GM23338 (cell line): ENCODE results near the gene MPST. TPM values are rescaled to one million over a fixed set of nuclear protein-coding genes. Genes with fewer than 3 reads are reported as not detected.

ENCODE experiments used
- ATAC-seq: fragments of 200-7000 bp; cut with Tn5 transposase; 3 replicates; pipeline ENCODE4 v1.9.1; 2020
- DNase-seq: peaks from one replicate; pipeline ENCODE4 v3.0.0-alpha.2; 2015; ENCODE audit warnings: low spot score
- H2AFZ ChIP-seq: fragments of 200-600 bp; sonication (generic); 2 replicates; pipeline ENCODE4 v1.8.0; 2016; ENCODE audit warnings: antibody characterized with exemption, mild to moderate bottlenecking, moderate library complexity
- H3F3A ChIP-seq: fragments of 200-600 bp; sonication (generic); replicated peaks from 2 replicates; pipeline ENCODE4 v1.8.0; 2017; ENCODE audit warnings: antibody characterized with exemption, mixed run types, low read depth
- H3K27ac ChIP-seq: fragments of 200-600 bp; sonication (generic); 2 replicates; pipeline ENCODE4 v1.6.1; 2016; ENCODE audit warnings: low read depth
- H3K27me3 ChIP-seq: fragments of 200-600 bp; sonication (generic); 2 replicates; pipeline ENCODE4 v1.8.0; 2016; ENCODE audit warnings: mild to moderate bottlenecking, mixed run types, moderate library complexity; ENCODE audit not compliant: insufficient read depth
- H3K36me3 ChIP-seq: fragments of 200-600 bp; sonication (generic); 2 replicates; pipeline ENCODE4 v1.8.0; 2016; ENCODE audit warnings: mild to moderate bottlenecking; ENCODE audit not compliant: insufficient read depth
- H3K4me1 ChIP-seq: fragments of 200-600 bp; sonication (generic); 2 replicates; pipeline ENCODE4 v1.8.0; 2016; ENCODE audit warnings: mild to moderate bottlenecking, moderate library complexity; ENCODE audit not compliant: insufficient read depth
- H3K4me2 ChIP-seq: fragments of 200-600 bp; sonication (generic); 2 replicates; pipeline ENCODE4 v1.7.1; 2017; ENCODE audit warnings: mixed run types
- H3K4me3 ChIP-seq: fragments of 200-600 bp; sonication (generic); 2 replicates; pipeline ENCODE4 v1.6.1; 2016; ENCODE audit warnings: mixed run types
- H3K79me2 ChIP-seq: fragments of 200-600 bp; sonication (generic); replicated peaks from 2 replicates; pipeline ENCODE4 v1.8.0; 2017; ENCODE audit warnings: mild to moderate bottlenecking; ENCODE audit not compliant: insufficient read depth
- H3K9me2 ChIP-seq: fragments of 200-600 bp; sonication (generic); 2 replicates; pipeline ENCODE4 v1.8.0; 2017; ENCODE audit not compliant: insufficient read depth
- H4K20me1 ChIP-seq: fragments of 200-600 bp; sonication (generic); replicated peaks from 2 replicates; pipeline ENCODE4 v1.8.0; 2017; ENCODE audit warnings: mild to moderate bottlenecking; ENCODE audit not compliant: insufficient read depth
- H3K27ac Mint-ChIP-seq: 2 replicates; pipeline ENCODE4 v1.8.0; 2020; ENCODE audit warnings: inconsistent platforms, mild to moderate bottlenecking, moderate library complexity, mixed read lengths
- H3K27me3 Mint-ChIP-seq: 3 replicates; pipeline ENCODE4 v1.8.0; 2022; ENCODE audit warnings: low read depth, mild to moderate bottlenecking, moderate library complexity, mixed read lengths, inconsistent platforms; ENCODE audit not compliant: insufficient read depth, poor library complexity
- H3K36me3 Mint-ChIP-seq: 3 replicates; pipeline ENCODE4 v1.8.0; 2021; ENCODE audit warnings: low read depth, mild to moderate bottlenecking, inconsistent platforms, moderate library complexity, mixed read lengths
- H3K4me1 Mint-ChIP-seq: 3 replicates; pipeline ENCODE4 v1.8.0; 2020; ENCODE audit warnings: mild to moderate bottlenecking, inconsistent platforms, mixed read lengths
- H3K4me3 Mint-ChIP-seq: 3 replicates; pipeline ENCODE4 v1.8.0; 2021; ENCODE audit warnings: moderate library complexity, mild to moderate bottlenecking, inconsistent platforms, mixed read lengths
- H3K9me3 Mint-ChIP-seq: 3 replicates; pipeline ENCODE4 v1.8.0; 2020; ENCODE audit warnings: moderate library complexity, mild to moderate bottlenecking, inconsistent platforms, mixed read lengths
- CREB1 ChIP-seq: fragments of 250-450 bp; sonication (Bioruptor Pico); IDR thresholded peaks from 2 replicates; pipeline ENCODE4 v1.5.0; 2020; ENCODE audit warnings: low read depth, mild to moderate bottlenecking, moderate library complexity
- CTCF ChIP-seq, 2 experiments: fragments of 200-600 bp in 1 of 2; sonication (generic) in 1 of 2; conservative IDR thresholded peaks; 2 replicates each; pipeline versions ENCODE4 v1.5.1 to v1.6.1; 2016 to 2017; ENCODE audit warnings: antibody characterized with exemption in 2 of 2, low read depth in 2 of 2, mild to moderate bottlenecking in 2 of 2, moderate library complexity in 1 of 2
- ETS1 ChIP-seq: IDR thresholded peaks from 2 replicates; pipeline ENCODE4 v1.6.1; 2016; ENCODE audit warnings: antibody characterized with exemption
- EZH2 ChIP-seq: fragments of 200-600 bp; sonication (generic); IDR thresholded peaks from one replicate; pipeline ENCODE4 v1.8.0; 2017; ENCODE audit warnings: antibody characterized with exemption, mild to moderate bottlenecking, low read depth; ENCODE audit not compliant: unreplicated experiment
- EZH2phosphoT487 ChIP-seq: fragments of 200-600 bp; sonication (generic); IDR thresholded peaks from one replicate; pipeline ENCODE4 v1.8.1; 2018; ENCODE audit warnings: antibody characterized with exemption; ENCODE audit not compliant: unreplicated experiment
- JUNB ChIP-seq: IDR thresholded peaks from one replicate; pipeline ENCODE4 v1.6.1; 2016; ENCODE audit warnings: antibody characterized with exemption; ENCODE audit not compliant: unreplicated experiment
- NANOG ChIP-seq: IDR thresholded peaks from 2 replicates; pipeline ENCODE4 v1.6.1; 2016; ENCODE audit warnings: antibody characterized with exemption, borderline replicate concordance
- POLR2AphosphoS5 ChIP-seq: IDR thresholded peaks from 2 replicates; pipeline ENCODE4 v1.6.1; 2016; ENCODE audit warnings: antibody characterized with exemption, low read depth
- REST ChIP-seq: IDR thresholded peaks from one replicate; pipeline ENCODE4 v1.6.1; 2018; ENCODE audit warnings: antibody characterized with exemption; ENCODE audit not compliant: unreplicated experiment
- STAT1 ChIP-seq: IDR thresholded peaks from one replicate; pipeline ENCODE4 v1.6.1; 2016; ENCODE audit warnings: antibody characterized with exemption; ENCODE audit not compliant: unreplicated experiment
- ZNF114 ChIP-seq: fragments of 250-450 bp; sonication (Bioruptor Pico); IDR thresholded peaks from 2 replicates; pipeline ENCODE4 v1.5.0; 2020; ENCODE audit warnings: mild to moderate bottlenecking, moderate library complexity
- ZNF331 ChIP-seq: fragments of 250-450 bp; sonication (Bioruptor Pico); IDR thresholded peaks from 2 replicates; pipeline ENCODE4 v1.5.0; 2020; ENCODE audit warnings: low read depth, mild to moderate bottlenecking, moderate library complexity
- polyA plus RNA-seq: library from polyadenylated mRNA; unstranded; fragments of >200 nt; fragmentation: Nextera tagmentation; extraction: Ambion mirVana; gene quantifications from 2 replicates; pipeline ENCODE4 v1.2.1, GENCODE V29; 2016
- total RNA-seq: library from RNA; depleted of rRNA; stranded (reverse); fragments of >200 nt; shearing (Covaris generic); gene quantifications from 2 replicates; pipeline ENCODE4 v1.2.3, GENCODE V29; 2014

MPST gene
- total and polyA plus RNA-seq, 2 experiments from 2014 or later: 86.2 to 158 TPM

DNA sequence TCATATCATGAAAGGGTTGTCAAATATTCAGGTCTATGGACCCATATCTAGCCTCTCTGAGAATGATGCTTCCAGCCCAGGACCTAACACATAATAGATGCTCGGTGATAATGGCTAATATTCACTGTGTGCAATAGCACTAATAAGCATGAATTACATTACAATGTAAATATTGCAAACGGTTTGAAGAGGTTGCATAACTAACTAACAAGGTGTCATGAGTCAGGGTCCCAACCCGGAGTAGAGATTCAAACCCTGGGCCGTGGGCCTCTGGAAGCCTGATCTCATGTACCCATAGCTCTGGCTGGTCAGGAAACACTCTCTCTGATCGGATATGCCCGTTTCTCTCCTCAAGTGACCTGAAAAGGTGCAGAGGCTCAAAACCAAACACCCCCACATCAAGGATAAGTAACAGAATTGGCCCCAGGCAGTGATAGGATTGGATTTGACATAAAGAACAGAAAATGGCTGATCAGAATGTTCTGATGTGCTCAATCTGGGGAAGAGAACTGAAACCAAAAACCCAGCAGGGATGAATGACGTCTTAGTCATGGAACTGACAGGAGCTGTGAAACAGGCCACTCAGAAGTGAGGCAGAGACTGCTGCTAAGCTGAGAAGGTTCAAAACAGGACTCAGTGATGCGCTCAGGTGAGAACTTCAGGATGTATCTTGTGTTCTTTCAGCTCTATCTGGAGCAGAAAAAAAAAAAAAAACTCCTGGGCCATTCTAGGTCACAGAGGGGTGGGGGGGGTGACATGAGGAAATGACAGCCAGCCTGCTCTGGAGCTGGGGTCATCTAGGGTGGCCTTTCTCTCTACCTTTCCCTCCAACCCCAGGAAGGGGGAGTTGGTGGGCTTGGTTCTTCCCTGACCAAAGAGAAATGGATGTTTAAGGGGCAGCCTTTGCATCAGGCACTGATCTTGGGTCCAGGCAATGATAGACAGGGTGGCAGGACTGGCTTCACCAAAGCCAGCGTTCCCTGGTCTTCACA, 25.4 kb downstream of the MPST start (continued):
- TF ChIP-seq POLR2AphosphoS5 (no peak), ETS1 (no peak), ZNF114 (CRISPR knock-in tag) (no peak), REST (no peak), CREB1 (no peak), JUNB (no peak), EZH2phosphoT487 (no peak)

DNA sequence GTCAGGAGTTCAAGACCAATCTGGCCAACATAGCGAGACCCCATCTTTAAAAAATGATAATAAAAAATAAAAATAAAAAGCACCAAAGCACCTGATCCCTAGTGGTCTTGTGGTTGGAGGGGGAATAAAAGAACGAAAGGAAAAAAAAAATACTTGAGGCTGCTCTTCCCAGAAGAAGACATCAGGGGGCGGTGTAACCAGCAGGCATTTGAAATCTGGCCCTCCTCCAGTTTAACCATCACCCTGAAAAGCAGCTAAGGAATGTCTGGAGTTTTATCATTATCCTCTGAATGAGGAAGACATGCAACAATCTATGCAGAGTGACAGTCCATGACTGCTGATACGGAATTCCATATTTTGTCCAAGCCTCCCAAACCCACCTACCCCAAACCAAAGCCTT, 26.4 kb downstream of the MPST start:
- peaks cover 4% of the 10 kb centered on the region; the same call in 1 of the 2 replicates for H3K27me3 ChIP-seq
- DNase-seq (peak; percentile 74), ATAC-seq (peak; percentile 31)
- no peaks in the 10 kb centered on the region for H4K20me1 ChIP-seq
- H3F3A ChIP-seq: no peaks in the 10 kb centered on the region
- H3K27me3 Mint-ChIP-seq: peaks cover 11% of the 10 kb centered on the region
- H3K9me3 Mint-ChIP-seq: no peaks in the 10 kb centered on the region; the same call in 2 of the 3 replicates
- H3K4me2 ChIP-seq: no peak overlapping the region
- H3K27ac Mint-ChIP-seq: no peak overlapping the region
- H3K4me3 ChIP-seq: no peak overlapping the region
- no peaks in the 10 kb centered on the region for H3K36me3 ChIP-seq
- no peaks in the 10 kb centered on the region; the same call in 1 of the 2 replicates for H3K4me1 ChIP-seq
- no peak overlapping the region for H3K27ac ChIP-seq
- no peaks in the 10 kb centered on the region for H3K9me2 ChIP-seq
- H3K4me3 Mint-ChIP-seq: no peak overlapping the region
- peak; percentile 71 to 80 for TF ChIP-seq CTCF (conservative IDR thresholded peaks at IDR 0.05; ENCODE audit: low read depth in 2 of 2)
- TF ChIP-seq ZNF114 (CRISPR knock-in tag): no peak
- TF ChIP-seq POLR2AphosphoS5: no peak
- no peak for TF ChIP-seq EZH2
- TF ChIP-seq NANOG: no peak
- no peak for TF ChIP-seq ZNF331
- no peak for TF ChIP-seq REST
- no peak for TF ChIP-seq STAT1
- no peak for TF ChIP-seq ETS1
- H2AFZ ChIP-seq: no peak overlapping the region
- no peaks in the 10 kb centered on the region for H3K79me2 ChIP-seq
- H3K36me3 Mint-ChIP-seq: no peaks in the 10 kb centered on the region
- peaks cover 15% of the 10 kb centered on the region; the same call in 2 of the 3 replicates for H3K4me1 Mint-ChIP-seq
